Measurements from ENCODE around the gene GJD3. TPM values are rescaled to one million over a fixed set of nuclear protein-coding genes. Genes with fewer than 3 reads are reported as not detected.

GJD3 gene
- total RNA-seq, 4 donors from 2014 or later = 2.5 TPM; not detected in 3

DNA sequence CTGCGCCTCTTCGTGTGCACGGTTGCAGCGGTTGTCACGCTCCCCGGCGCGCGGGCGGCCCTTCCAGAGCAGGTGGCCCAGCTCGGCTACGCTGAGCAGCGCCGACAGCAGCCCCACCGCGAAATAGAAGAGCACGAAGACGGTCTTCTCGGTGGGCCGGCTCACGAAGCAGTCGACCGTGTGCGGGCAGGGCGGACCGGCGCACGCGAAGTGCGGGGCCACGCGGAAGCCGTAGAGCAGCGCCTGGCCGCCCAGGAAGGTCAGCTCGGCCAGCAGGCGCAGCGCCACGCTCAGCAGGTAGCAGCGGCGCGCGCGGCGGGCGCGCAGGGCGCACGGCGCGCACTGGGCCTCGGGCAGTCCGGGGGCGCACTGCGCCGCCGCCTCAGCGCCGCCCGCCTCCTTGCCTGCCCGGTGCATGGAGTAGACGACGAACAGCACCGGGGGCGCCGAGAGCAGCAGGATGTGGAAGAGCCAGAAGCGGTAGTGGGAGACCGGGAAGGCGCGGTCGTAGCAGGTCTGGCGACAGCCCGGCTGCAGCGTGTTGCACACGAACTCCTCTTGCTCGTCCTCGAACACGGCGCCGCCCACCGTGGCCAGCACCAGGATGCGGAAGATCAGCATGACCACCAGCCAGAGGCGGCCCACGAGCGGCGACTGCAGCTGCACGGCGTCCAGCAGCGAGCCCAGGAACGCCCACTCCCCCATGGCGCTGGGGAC, 1.3 kb downstream of the GJD3 start:
- peak; percentile 11 for ATAC-seq
- TF ChIP-seq EP300 (IDR thresholded peaks at IDR 0.05) (no peak), POLR2AphosphoS5 (IDR thresholded peaks at IDR 0.05) (no peak), POLR2A (IDR thresholded peaks at IDR 0.05) (no peak)
- TF ChIP-seq, protein P1, sequence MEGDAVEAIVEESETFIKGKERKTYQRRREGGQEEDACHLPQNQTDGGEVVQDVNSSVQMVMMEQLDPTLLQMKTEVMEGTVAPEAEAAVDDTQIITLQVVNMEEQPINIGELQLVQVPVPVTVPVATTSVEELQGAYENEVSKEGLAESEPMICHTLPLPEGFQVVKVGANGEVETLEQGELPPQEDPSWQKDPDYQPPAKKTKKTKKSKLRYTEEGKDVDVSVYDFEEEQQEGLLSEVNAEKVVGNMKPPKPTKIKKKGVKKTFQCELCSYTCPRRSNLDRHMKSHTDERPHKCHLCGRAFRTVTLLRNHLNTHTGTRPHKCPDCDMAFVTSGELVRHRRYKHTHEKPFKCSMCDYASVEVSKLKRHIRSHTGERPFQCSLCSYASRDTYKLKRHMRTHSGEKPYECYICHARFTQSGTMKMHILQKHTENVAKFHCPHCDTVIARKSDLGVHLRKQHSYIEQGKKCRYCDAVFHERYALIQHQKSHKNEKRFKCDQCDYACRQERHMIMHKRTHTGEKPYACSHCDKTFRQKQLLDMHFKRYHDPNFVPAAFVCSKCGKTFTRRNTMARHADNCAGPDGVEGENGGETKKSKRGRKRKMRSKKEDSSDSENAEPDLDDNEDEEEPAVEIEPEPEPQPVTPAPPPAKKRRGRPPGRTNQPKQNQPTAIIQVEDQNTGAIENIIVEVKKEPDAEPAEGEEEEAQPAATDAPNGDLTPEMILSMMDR (IDR thresholded peaks at IDR 0.05) = no peak
- no peaks in the 10 kb centered on the region for H3K9me3 ChIP-seq
- peaks cover 16% of the 10 kb centered on the region for H3K27me3 ChIP-seq
- peak overlapping the region in 1 of 4 donors; percentile 36 for H3K27ac ChIP-seq
- H3K36me3 ChIP-seq = no peaks in the 10 kb centered on the region
- 0% methylated on average over 2 of the region's 91 CpGs; no CpG with 5 or more reads in 1 of the 2 donors for WGBS, 2 donors (ENCODE audit: low coverage in 1 of 2)
- H3K4me3 ChIP-seq = peak overlapping the region; percentile 31 to 58
- H3K4me1 ChIP-seq = peaks cover 0 to 32% (median 5%) of the 10 kb centered on the region in 3 donors

DNA sequence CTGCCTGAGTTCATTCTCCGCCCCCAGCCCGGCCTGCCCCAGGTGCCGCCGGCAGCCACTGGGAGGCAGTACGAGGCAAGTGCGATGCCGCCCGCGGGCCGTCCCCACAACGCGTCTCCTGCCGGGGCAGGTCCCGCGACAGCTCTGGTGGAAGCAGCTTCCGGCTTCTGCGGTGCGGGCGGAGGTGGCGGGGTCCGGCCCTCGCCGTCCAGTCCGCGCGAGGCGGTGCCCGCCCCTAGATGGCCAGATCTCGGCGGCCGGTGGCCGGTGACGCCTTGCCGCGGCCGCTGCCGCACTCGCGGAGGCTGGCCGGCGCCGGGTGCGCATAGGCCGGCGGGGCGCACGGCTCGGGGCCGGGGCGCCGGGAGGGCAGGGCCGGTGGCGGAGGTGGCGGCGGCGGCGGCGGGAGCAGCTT, 1.8 kb downstream of the GJD3 start:
- Histone ChIP-seq H3K27ac (peak overlapping the region in 1 of 4 donors; percentile 36), H3K36me3 (no peaks in the 10 kb centered on the region), H3K4me1 (peaks cover 0 to 37% (median 5%) of the 10 kb centered on the region in 3 donors), H3K27me3 (peaks cover 16% of the 10 kb centered on the region), H3K4me3 (peak overlapping the region; percentile 31 to 58), H3K9me3 (no peaks in the 10 kb centered on the region)
- TF ChIP-seq, protein P1 (IDR thresholded peaks at IDR 0.05) = peak in 3 of 4 experiments; percentile 19 to 68 (median 47)
- TF ChIP-seq POLR2A (IDR thresholded peaks at IDR 0.05) = no peak
- no peak for TF ChIP-seq EP300 (IDR thresholded peaks at IDR 0.05)
- no peak for TF ChIP-seq POLR2AphosphoS5 (IDR thresholded peaks at IDR 0.05)
- WGBS, 2 donors (ENCODE audit: low coverage in 1 of 2) = 0% methylated on average over 1 of the region's 58 CpGs; no CpG with 5 or more reads in 1 of the 2 donors
- ATAC-seq = peak; percentile 57

DNA sequence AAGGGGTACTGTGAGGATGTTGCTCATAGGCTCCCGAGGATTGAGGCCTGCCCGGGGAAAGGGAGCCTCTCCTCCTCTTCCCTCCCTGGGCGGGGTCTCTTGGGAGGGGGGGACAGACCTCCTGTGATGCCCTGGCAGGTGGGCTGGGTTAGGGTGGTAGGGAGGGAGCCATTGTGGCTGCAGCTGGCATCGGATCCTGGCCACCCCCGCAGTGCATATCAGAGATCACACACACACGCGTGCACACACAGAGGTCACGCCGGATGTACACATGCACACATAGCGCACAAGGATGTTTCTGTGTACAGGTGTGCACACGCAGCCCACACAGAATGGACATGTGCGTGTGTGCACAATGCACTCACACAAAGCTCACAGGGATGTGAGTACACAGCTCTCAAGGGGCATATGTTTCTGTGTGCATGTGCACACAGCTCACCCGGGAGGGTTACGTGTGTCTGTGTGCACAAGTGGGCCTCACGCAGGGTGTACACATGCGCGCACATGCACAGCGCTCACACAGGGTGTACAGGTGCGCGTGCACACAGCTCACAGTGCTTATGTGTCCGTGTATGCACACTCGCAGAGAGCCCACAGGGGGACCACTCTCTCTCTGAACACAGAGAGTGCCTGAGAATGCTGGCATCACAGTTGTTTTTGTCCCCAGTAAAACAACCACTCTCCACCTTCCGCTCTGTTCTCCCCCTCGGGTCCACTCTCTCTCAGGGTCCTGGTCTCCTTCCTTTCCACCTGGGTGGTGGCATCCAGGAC, 2.4 kb downstream of the GJD3 start:
- H3K27ac ChIP-seq = no peak overlapping the region
- 66 to 69% methylated on average over 9 to 13 of the region's 24 CpGs for WGBS, 2 donors (ENCODE audit: low coverage in 1 of 2)
- peak overlapping the region; percentile 31 to 58 for H3K4me3 ChIP-seq
- H3K27me3 ChIP-seq = peaks cover 16% of the 10 kb centered on the region
- TF ChIP-seq, protein P1 (IDR thresholded peaks at IDR 0.05) = no peak
- no peak for TF ChIP-seq POLR2A (IDR thresholded peaks at IDR 0.05)
- TF ChIP-seq POLR2AphosphoS5 (IDR thresholded peaks at IDR 0.05) = no peak
- TF ChIP-seq EP300 (IDR thresholded peaks at IDR 0.05) = no peak
- H3K9me3 ChIP-seq = no peaks in the 10 kb centered on the region
- H3K36me3 ChIP-seq = no peaks in the 10 kb centered on the region
- H3K4me1 ChIP-seq = peaks cover 0 to 43% (median 5%) of the 10 kb centered on the region in 3 donors
- ATAC-seq = no peak

DNA sequence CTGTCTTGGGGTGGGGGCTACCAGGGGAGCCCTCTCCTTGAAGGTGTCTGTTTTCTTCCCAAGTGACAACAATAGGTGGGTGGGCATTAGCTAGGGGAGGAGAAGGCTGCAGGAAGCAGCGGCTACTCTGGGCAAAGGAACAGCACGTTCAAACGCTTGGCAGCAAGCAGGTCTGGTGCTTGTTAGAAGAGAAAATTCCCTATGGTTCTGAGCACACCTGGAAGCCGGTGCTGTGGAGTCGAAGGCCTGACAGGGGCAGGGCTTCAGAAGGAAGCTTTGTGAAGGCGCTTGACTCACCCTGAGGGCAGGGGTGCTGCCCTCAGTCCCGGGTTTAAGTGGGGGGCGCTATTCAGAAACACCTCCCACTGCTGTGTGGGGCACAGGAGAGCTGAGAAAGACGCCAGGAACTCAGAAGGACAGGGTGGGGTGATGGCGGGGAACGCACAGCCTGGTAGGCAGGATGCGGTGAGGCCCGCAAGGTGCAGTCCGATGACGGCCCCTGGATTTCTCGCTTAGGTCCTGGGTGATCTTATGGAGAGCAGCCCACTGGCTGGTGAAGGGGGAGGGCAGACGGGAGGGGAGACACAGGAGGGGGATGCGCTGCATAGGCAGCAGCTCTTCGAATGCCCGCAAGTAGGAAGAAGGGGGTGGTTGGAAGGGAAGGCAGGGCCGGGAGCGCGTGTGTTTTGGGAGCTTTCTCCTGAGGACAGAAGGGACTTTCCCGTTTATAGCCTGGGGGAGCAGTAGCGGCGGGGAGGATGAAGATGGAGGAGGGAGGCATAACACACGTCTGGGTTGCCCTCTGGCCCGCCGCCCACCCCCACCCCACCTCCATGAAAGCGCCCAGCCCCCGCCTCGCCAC, 3.2 kb downstream of the GJD3 start:
- ATAC-seq = no peak
- H3K4me3 ChIP-seq = no peak overlapping the region
- TF ChIP-seq, protein P1 (IDR thresholded peaks at IDR 0.05) = no peak
- no peak for TF ChIP-seq POLR2AphosphoS5 (IDR thresholded peaks at IDR 0.05)
- TF ChIP-seq POLR2A (IDR thresholded peaks at IDR 0.05) = no peak
- TF ChIP-seq EP300 (IDR thresholded peaks at IDR 0.05) = no peak
- H3K9me3 ChIP-seq = no peaks in the 10 kb centered on the region
- peaks cover 16% of the 10 kb centered on the region for H3K27me3 ChIP-seq
- peaks cover 0 to 8% of the 10 kb centered on the region in 2 donors for H3K36me3 ChIP-seq
- peaks cover 0 to 52% (median 6%) of the 10 kb centered on the region in 3 donors for H3K4me1 ChIP-seq
- 68 to 85% methylated on average over 9 to 26 of the region's 32 CpGs for WGBS, 2 donors (ENCODE audit: low coverage in 1 of 2)
- H3K27ac ChIP-seq = no peak overlapping the region

Data from gastroesophageal sphincter (tissue), 4 donors.